CD14-positive monocyte (primary cell): ENCODE results near the gene TYK2. TPM values are rescaled to one million over a fixed set of nuclear protein-coding genes. Genes with fewer than 3 reads are reported as not detected.
"Not testable (repeated sequence)": the region's sequence is repeated elsewhere in the genome, so short reads cannot be mapped to it uniquely, and the experiment has no call there.

ENCODE experiments used
- DNase-seq, 3 donors: peaks; one replicate each; pipeline ENCODE4 v3.0.0-alpha.2; 2011 to 2022
- H2AFZ ChIP-seq: 2 replicates; pipeline ENCODE4 v1.6.0; 2012; ENCODE audit warnings: mild to moderate bottlenecking, low read depth, low read length, inconsistent platforms; ENCODE audit not compliant: insufficient read depth, poor library complexity, severe bottlenecking
- H3K27ac ChIP-seq, 2 donors: 1 replicate in 1 of 2; 2 replicates in 1 of 2; pipeline ENCODE4 v1.5.1; 2012 to 2013; ENCODE audit warnings: low read length in 2 of 2, control low read depth in 1 of 2, inconsistent platforms in 1 of 2, low read depth in 1 of 2, mild to moderate bottlenecking in 1 of 2
- H3K27me3 ChIP-seq, 2 donors: one replicate each; pipeline versions ENCODE4 v1.6.0 to v1.6.1; 2011 to 2013; ENCODE audit warnings: low read length in 2 of 2; ENCODE audit not compliant: control insufficient read depth in 2 of 2, insufficient read depth in 2 of 2
- H3K36me3 ChIP-seq, 2 donors: replicated peaks in 1 of 2; 1 replicate in 1 of 2; 2 replicates in 1 of 2; pipeline versions ENCODE4 v1.5.1 to v1.6.1; 2012 to 2013; ENCODE audit warnings: low read length in 2 of 2, control low read depth in 1 of 2, inconsistent platforms in 1 of 2, mild to moderate bottlenecking in 1 of 2; ENCODE audit not compliant: insufficient read depth in 2 of 2, control insufficient read depth in 1 of 2
- H3K4me1 ChIP-seq, 2 donors: 1 replicate in 1 of 2; 2 replicates in 1 of 2; pipeline versions ENCODE4 v1.5.1 to v1.6.1; 2012 to 2013; ENCODE audit warnings: low read length in 2 of 2, control low read depth in 1 of 2, inconsistent platforms in 1 of 2, mild to moderate bottlenecking in 1 of 2, moderate library complexity in 1 of 2; ENCODE audit not compliant: insufficient read depth in 2 of 2, control insufficient read depth in 1 of 2
- H3K4me2 ChIP-seq: replicated peaks from 2 replicates; pipeline ENCODE3; 2012; ENCODE audit warnings: low read length, moderate library complexity, mild to moderate bottlenecking; ENCODE audit not compliant: poor library complexity, severe bottlenecking; ENCODE audit errors: extremely low read depth
- H3K4me3 ChIP-seq, 3 experiments: fragments of 200-600 bp in 1 of 3; sonication (generic) in 1 of 3; replicated peaks in 1 of 3; 1 replicate in 2 of 3; 2 replicates in 1 of 3; pipeline ENCODE4 v1.5.1; 2011 to 2013; ENCODE audit warnings: low read length in 3 of 3, mild to moderate bottlenecking in 3 of 3, control low read depth in 2 of 3, low read depth in 2 of 3, inconsistent platforms in 1 of 3, moderate library complexity in 1 of 3
- H3K79me2 ChIP-seq: 2 replicates; pipeline ENCODE4 v1.6.0; 2012; ENCODE audit warnings: mild to moderate bottlenecking, control low read depth, inconsistent platforms, low read length, moderate library complexity; ENCODE audit not compliant: insufficient read depth
- H3K9ac ChIP-seq: 2 replicates; pipeline ENCODE4 v1.6.0; 2017; ENCODE audit warnings: low read length, mild to moderate bottlenecking; ENCODE audit not compliant: insufficient read depth, poor library complexity, severe bottlenecking
- H3K9me3 ChIP-seq, 2 donors: replicated peaks in 1 of 2; 1 replicate in 1 of 2; 2 replicates in 1 of 2; pipeline versions ENCODE4 v1.5.1 to v1.6.1; 2012 to 2013; ENCODE audit warnings: low read length in 2 of 2, control low read depth in 1 of 2; ENCODE audit not compliant: control insufficient read depth in 1 of 2, insufficient read depth in 1 of 2
- H4K20me1 ChIP-seq: 2 replicates; pipeline ENCODE4 v1.6.0; 2012; ENCODE audit warnings: mild to moderate bottlenecking, low read length, control low read depth, moderate library complexity; ENCODE audit not compliant: insufficient read depth
- H3K27ac Mint-ChIP-seq, 7 donors: one replicate each; pipeline ENCODE4 v1.8.0; 2020; ENCODE audit warnings: mild to moderate bottlenecking in 7 of 7, mixed read lengths in 7 of 7, moderate library complexity in 6 of 7, inconsistent platforms in 2 of 7
- H3K27me3 Mint-ChIP-seq, 3 donors: one replicate each; pipeline ENCODE4 v1.8.0; 2021 to 2022; ENCODE audit warnings: low read depth in 3 of 3, mild to moderate bottlenecking in 3 of 3, mixed read lengths in 3 of 3, moderate library complexity in 3 of 3, inconsistent platforms in 1 of 3
- H3K36me3 Mint-ChIP-seq, 2 donors: one replicate each; pipeline ENCODE4 v1.8.0; 2020; ENCODE audit warnings: mixed read lengths in 2 of 2, inconsistent platforms in 1 of 2, mild to moderate bottlenecking in 1 of 2
- H3K4me1 Mint-ChIP-seq: one replicate; pipeline ENCODE4 v1.8.0; 2020; ENCODE audit warnings: mild to moderate bottlenecking, mixed read lengths
- H3K4me3 Mint-ChIP-seq, 2 donors: one replicate each; pipeline ENCODE4 v1.8.0; 2020; ENCODE audit warnings: mild to moderate bottlenecking in 2 of 2, mixed read lengths in 2 of 2, moderate library complexity in 1 of 2
- H3K9me3 Mint-ChIP-seq, 7 donors: one replicate each; pipeline ENCODE4 v1.8.0; 2020 to 2022; ENCODE audit warnings: mixed read lengths in 7 of 7, mild to moderate bottlenecking in 6 of 7, moderate library complexity in 6 of 7, inconsistent platforms in 2 of 7
- CTCF ChIP-seq: fragments of 200-600 bp; IDR thresholded peaks from one replicate; pipeline ENCODE4 v1.8.0; 2022; ENCODE audit warnings: antibody characterized with exemption, mild to moderate bottlenecking
- WGBS: methylation state at CpG from one replicate; pipeline ENCODE4 v1.1.5; 2013; ENCODE audit warnings: missing lambda C conversion rate; ENCODE audit not compliant: insufficient coverage; 5-methylcytosine and 5-hydroxymethylcytosine counted together
- intact Hi-C, 2 donors: fragments of 100-400 bp; cut with micrococcal nuclease; formaldehyde crosslinking; loops; one replicate each; pipeline versions ENCODE4 v1.15.0 to v1.15.1; 2023
- polyA plus RNA-seq, 3 donors: library from polyadenylated mRNA; depleted of rRNA in 1 of 3; unstranded in 2 of 3; stranded (reverse) in 1 of 3; fragments of 300-500 nt in 2 of 3; fragments of >200 nt in 1 of 3; fragmentation: Illumina TruSeq in 2 of 3; gene quantifications; 1 replicate in 2 of 3; 2 replicates in 1 of 3; pipeline ENCODE4 v1.2.3, GENCODE V29; 2012 to 2021

The TYK2 gene
- polyA plus RNA-seq, 3 donors = 82.9 to 441 (median 113) TPM

GRCh38 chr19:10388957-10389356 is 8.6 kb upstream of the TYK2 start:
- Histone ChIP-seq H2AFZ (no peak overlapping the region), H3K27me3 (no peaks in the 10 kb centered on the region), H3K27ac (no peak overlapping the region), H4K20me1 (peaks cover 6% of the 10 kb centered on the region), H3K4me3 (no peak overlapping the region), H3K79me2 (no peaks in the 10 kb centered on the region), H3K4me1 (peaks cover 0 to 6% of the 10 kb centered on the region in 2 donors), H3K36me3 (peaks cover 29 to 33% of the 10 kb centered on the region in 2 donors), H3K9ac (no peak overlapping the region), H3K4me2 (no peak overlapping the region), H3K9me3 (no peaks in the 10 kb centered on the region)
- H3K27me3 Mint-ChIP-seq = peaks cover 0 to 9% (median 0%) of the 10 kb centered on the region in 3 donors
- peak overlapping the region in 4 of 7 donors; percentile 18 to 75 (median 60) for H3K27ac Mint-ChIP-seq
- peak; percentile 97 for TF ChIP-seq CTCF
- H3K9me3 Mint-ChIP-seq = no peaks in the 10 kb centered on the region
- peaks cover 28 to 44% of the 10 kb centered on the region in 2 donors for H3K36me3 Mint-ChIP-seq
- H3K4me1 Mint-ChIP-seq = peaks cover 5% of the 10 kb centered on the region
- H3K4me3 Mint-ChIP-seq = no peak overlapping the region
- peak; percentile 73 to 85 (median 83) for DNase-seq
- 0% methylated on average over 2 of the region's 3 CpGs for WGBS
- intact Hi-C loops = loop anchor here (1.0 to 5.0 kb wide), 2 partner anchors 57 to 120 kb away; partner anchors contain the start of gene RAVER1 (in 1 of the 2)

GRCh38 chr19:10384580-10384979 is 4.2 kb upstream of the TYK2 start:
- Mint-ChIP-seq H3K27me3 (peaks cover 0 to 11% (median 2%) of the 10 kb centered on the region in 3 donors), H3K9me3 (no peaks in the 10 kb centered on the region), H3K4me1 (peaks cover 31% of the 10 kb centered on the region), H3K4me3 (no peak overlapping the region), H3K36me3 (peaks cover under 1% of the 10 kb centered on the region in 2 donors), H3K27ac (no peak overlapping the region)
- peaks cover 30 to 42% of the 10 kb centered on the region in 2 donors for H3K4me1 ChIP-seq
- no peak overlapping the region for H2AFZ ChIP-seq
- 90% methylated on average over 4 of the region's 9 CpGs for WGBS
- no peak overlapping the region for H3K4me2 ChIP-seq
- H3K79me2 ChIP-seq = peaks cover 9% of the 10 kb centered on the region
- no peaks in the 10 kb centered on the region for H3K9me3 ChIP-seq
- intact Hi-C loops = loop anchor here in 1 of 2 donors (5.0 kb wide), 1 partner anchor 37 kb away; no protein-coding TSS in a partner anchor
- no peaks in the 10 kb centered on the region for H3K27me3 ChIP-seq
- DNase-seq = no peak
- TF ChIP-seq CTCF = no peak
- H3K36me3 ChIP-seq = no peaks in the 10 kb centered on the region
- no peak overlapping the region for H3K4me3 ChIP-seq
- H4K20me1 ChIP-seq = no peaks in the 10 kb centered on the region
- no peak overlapping the region for H3K27ac ChIP-seq
- no peak overlapping the region for H3K9ac ChIP-seq

GRCh38 chr19:10383223-10383499 is 2.8 kb upstream of the TYK2 start:
- H3K27me3 ChIP-seq, H3K36me3 Mint-ChIP-seq, DNase-seq, H3K9me3 ChIP-seq, H3K36me3 ChIP-seq, H3K27ac ChIP-seq, H2AFZ ChIP-seq, H3K4me3 Mint-ChIP-seq, H3K4me3 ChIP-seq, H3K9ac ChIP-seq, H3K9me3 Mint-ChIP-seq, H4K20me1 ChIP-seq, H3K4me2 ChIP-seq: not testable (repeated sequence)
- Histone ChIP-seq H3K79me2 (peaks cover 22% of the 10 kb centered on the region), H3K4me1 (peaks cover 44 to 48% of the 10 kb centered on the region in 2 donors)
- H3K4me1 Mint-ChIP-seq = peaks cover 32% of the 10 kb centered on the region
- H3K27ac Mint-ChIP-seq = peak overlapping the region in 4 of 7 donors; percentile 36 to 95 (median 64)
- WGBS = 20% methylated on average over 1 of the region's 8 CpGs
- intact Hi-C loops = loop anchor here in 1 of 2 donors (5.0 kb wide), 1 partner anchor 36 kb away; no protein-coding TSS in a partner anchor
- H3K27me3 Mint-ChIP-seq = peaks cover 0 to 11% (median 2%) of the 10 kb centered on the region in 3 donors
